ENCODE measurements around the gene CDH4.

DNA sequence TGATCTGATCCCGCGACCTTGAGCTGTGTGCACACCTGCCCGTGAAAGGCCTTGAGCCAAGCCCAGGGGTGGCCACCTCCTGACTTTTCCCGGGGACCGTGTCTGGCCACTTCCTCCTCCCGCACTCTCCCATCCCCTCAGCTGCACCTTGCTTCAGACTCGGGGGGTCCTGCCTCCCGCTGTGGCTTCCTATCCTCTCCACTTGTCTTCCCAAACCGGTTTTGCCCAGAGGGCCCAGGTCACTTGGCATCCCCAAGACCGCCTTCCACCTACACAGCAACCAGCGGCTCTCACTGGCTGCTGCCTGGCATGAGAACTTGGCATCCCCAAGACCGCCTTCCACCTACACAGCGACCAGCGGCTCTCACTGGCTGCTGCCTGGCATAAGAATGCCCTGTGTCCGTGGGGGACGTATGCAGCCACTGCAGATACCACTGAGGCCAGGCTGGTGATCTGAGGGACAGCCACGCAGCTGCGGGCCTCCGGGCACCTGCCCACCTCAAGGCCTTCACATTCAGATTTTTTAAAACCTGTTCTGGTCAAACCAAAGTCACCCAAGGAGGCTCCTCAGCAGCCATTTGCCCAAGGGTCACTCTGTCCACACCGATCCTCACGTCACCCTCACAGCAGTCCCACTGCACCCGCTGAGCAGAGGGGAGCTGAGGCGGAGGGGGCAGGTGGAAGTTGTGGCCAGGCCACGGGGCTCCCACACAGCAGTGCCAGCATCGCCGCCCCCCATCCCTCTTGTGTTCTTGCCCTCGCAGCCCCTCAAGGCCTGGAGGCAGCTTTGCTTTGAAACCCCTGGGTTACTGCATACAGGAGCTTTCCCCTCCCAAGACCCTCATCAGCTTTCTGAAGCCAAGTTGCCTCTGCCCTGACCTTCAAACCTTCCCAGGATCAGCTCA lies 568.1 kb downstream of the CDH4 start:
- TF ChIP-seq, protein P1, sequence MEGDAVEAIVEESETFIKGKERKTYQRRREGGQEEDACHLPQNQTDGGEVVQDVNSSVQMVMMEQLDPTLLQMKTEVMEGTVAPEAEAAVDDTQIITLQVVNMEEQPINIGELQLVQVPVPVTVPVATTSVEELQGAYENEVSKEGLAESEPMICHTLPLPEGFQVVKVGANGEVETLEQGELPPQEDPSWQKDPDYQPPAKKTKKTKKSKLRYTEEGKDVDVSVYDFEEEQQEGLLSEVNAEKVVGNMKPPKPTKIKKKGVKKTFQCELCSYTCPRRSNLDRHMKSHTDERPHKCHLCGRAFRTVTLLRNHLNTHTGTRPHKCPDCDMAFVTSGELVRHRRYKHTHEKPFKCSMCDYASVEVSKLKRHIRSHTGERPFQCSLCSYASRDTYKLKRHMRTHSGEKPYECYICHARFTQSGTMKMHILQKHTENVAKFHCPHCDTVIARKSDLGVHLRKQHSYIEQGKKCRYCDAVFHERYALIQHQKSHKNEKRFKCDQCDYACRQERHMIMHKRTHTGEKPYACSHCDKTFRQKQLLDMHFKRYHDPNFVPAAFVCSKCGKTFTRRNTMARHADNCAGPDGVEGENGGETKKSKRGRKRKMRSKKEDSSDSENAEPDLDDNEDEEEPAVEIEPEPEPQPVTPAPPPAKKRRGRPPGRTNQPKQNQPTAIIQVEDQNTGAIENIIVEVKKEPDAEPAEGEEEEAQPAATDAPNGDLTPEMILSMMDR (IDR thresholded peaks at IDR 0.05) = no peak
- TF ChIP-seq EP300 (IDR thresholded peaks at IDR 0.05) = no peak

Data from ovary (tissue), 3 donors.